Mucosa of stomach (tissue), 1 donor: ENCODE data around the gene RPS28.
"Not testable (repeated sequence)": the region's sequence is repeated elsewhere in the genome, so short reads cannot be mapped to it uniquely, and the experiment has no call there.

ENCODE experiments used
- H3K27me3 ChIP-seq: one replicate; pipeline ENCODE4 v1.7.0; 2013; ENCODE audit warnings: mild to moderate bottlenecking, low read length; ENCODE audit not compliant: control insufficient read depth, insufficient read depth
- H3K36me3 ChIP-seq: one replicate; pipeline ENCODE4 v1.7.0; 2013; ENCODE audit warnings: low read length; ENCODE audit not compliant: control insufficient read depth, insufficient read depth
- H3K4me1 ChIP-seq: one replicate; pipeline ENCODE4 v1.7.0; 2013; ENCODE audit warnings: mild to moderate bottlenecking, low read length; ENCODE audit not compliant: control insufficient read depth, insufficient read depth
- H3K4me3 ChIP-seq: one replicate; pipeline ENCODE4 v1.7.0; 2013; ENCODE audit warnings: low read length
- H3K9ac ChIP-seq: one replicate; pipeline ENCODE4 v1.7.0; 2013; ENCODE audit warnings: mild to moderate bottlenecking, low read length, moderate library complexity
- H3K9me3 ChIP-seq: one replicate; pipeline ENCODE4 v1.7.0; 2013; ENCODE audit warnings: mild to moderate bottlenecking, low read length, moderate library complexity; ENCODE audit not compliant: control insufficient read depth
- donor health status: Pancreatic carcinoma.

RPS28 gene

GRCh38 chr19:8337728-8338127 lies 16.4 kb downstream of the RPS28 start:
- Histone ChIP-seq H3K4me1 (peaks cover 24% of the 10 kb centered on the region), H3K36me3 (no peaks in the 10 kb centered on the region), H3K9me3 (no peaks in the 10 kb centered on the region), H3K9ac (no peak overlapping the region), H3K4me3 (no peak overlapping the region), H3K27me3 (peaks cover 69% of the 10 kb centered on the region)

- Histone ChIP-seq H3K27me3 (peaks cover 68% of the 10 kb centered on the region), H3K36me3 (no peaks in the 10 kb centered on the region), H3K9me3 (no peaks in the 10 kb centered on the region), H3K9ac (no peak overlapping the region), H3K4me1 (peaks cover 19% of the 10 kb centered on the region), H3K4me3 (no peak overlapping the region)
These were observed 17.5 kb downstream of the RPS28 start for GRCh38 chr19:8338835-8339234.

- Histone ChIP-seq H3K4me1 (peaks cover 9% of the 10 kb centered on the region), H3K4me3 (no peak overlapping the region), H3K36me3 (no peaks in the 10 kb centered on the region), H3K9me3 (no peaks in the 10 kb centered on the region), H3K9ac (no peak overlapping the region), H3K27me3 (peaks cover 59% of the 10 kb centered on the region)
These were observed 19.2 kb downstream of the RPS28 start for GRCh38 chr19:8340341-8341096.

GRCh38 chr19:8341504-8341903 lies 20.2 kb downstream of the RPS28 start:
- not testable (repeated sequence) for H3K4me1 ChIP-seq, H3K4me3 ChIP-seq, H3K9me3 ChIP-seq, H3K9ac ChIP-seq, H3K36me3 ChIP-seq
- peaks cover 52% of the 10 kb centered on the region for H3K27me3 ChIP-seq

GRCh38 chr19:8342316-8342683 lies 21.0 kb downstream of the RPS28 start:
- H3K4me3 ChIP-seq = no peak overlapping the region
- peaks cover 9% of the 10 kb centered on the region for H3K4me1 ChIP-seq
- no peaks in the 10 kb centered on the region for H3K36me3 ChIP-seq
- H3K9me3 ChIP-seq = no peaks in the 10 kb centered on the region
- H3K27me3 ChIP-seq = peaks cover 47% of the 10 kb centered on the region
- no peak overlapping the region for H3K9ac ChIP-seq

GRCh38 chr19:8342684-8343482 lies 21.6 kb downstream of the RPS28 start, which contains the start of gene KANK3:
TSS of gene KANK3 (minus strand) at chr19:8343262. CDS start at chr19:8337828, 5,434 bp downstream.
- peaks cover 5% of the 10 kb centered on the region for H3K4me1 ChIP-seq
- H3K9ac ChIP-seq = peak within 1 kb of the TSS; percentile 28
- no peak within 1 kb of the TSS for H3K4me3 ChIP-seq
- H3K36me3 ChIP-seq = no peaks in the 10 kb centered on the region
- peaks cover 43% of the 10 kb centered on the region for H3K27me3 ChIP-seq
- no peaks in the 10 kb centered on the region for H3K9me3 ChIP-seq

- Histone ChIP-seq H3K4me3 (no peak overlapping the region), H3K36me3 (no peaks in the 10 kb centered on the region), H3K9me3 (no peaks in the 10 kb centered on the region), H3K27me3 (peaks cover 42% of the 10 kb centered on the region), H3K4me1 (peaks cover 5% of the 10 kb centered on the region), H3K9ac (no peak overlapping the region)
These were observed 22.2 kb downstream of the RPS28 start for GRCh38 chr19:8343483-8343844.

- not testable (repeated sequence) for H3K36me3 ChIP-seq, H3K9ac ChIP-seq, H3K4me1 ChIP-seq, H3K9me3 ChIP-seq, H3K4me3 ChIP-seq, H3K27me3 ChIP-seq
These were observed 28.5 kb downstream of the RPS28 start for GRCh38 chr19:8349629-8350372.

GRCh38 chr19:8352134-8352827 lies 31.0 kb downstream of the RPS28 start:
- H3K27me3 ChIP-seq = peaks cover 4% of the 10 kb centered on the region
- peaks cover 12% of the 10 kb centered on the region for H3K4me1 ChIP-seq
- H3K9me3 ChIP-seq = no peaks in the 10 kb centered on the region
- no peaks in the 10 kb centered on the region for H3K36me3 ChIP-seq
- H3K9ac ChIP-seq = no peak overlapping the region
- no peak overlapping the region for H3K4me3 ChIP-seq

- peaks cover 12% of the 10 kb centered on the region for H3K4me1 ChIP-seq
- H3K27me3 ChIP-seq, H3K9me3 ChIP-seq, H3K36me3 ChIP-seq, H3K4me3 ChIP-seq, H3K9ac ChIP-seq: not testable (repeated sequence)
These were observed 31.5 kb downstream of the RPS28 start for GRCh38 chr19:8352845-8353244.

GRCh38 chr19:8355631-8356402 lies 34.5 kb downstream of the RPS28 start:
- Histone ChIP-seq H3K9me3 (no peaks in the 10 kb centered on the region), H3K4me1 (peaks cover 12% of the 10 kb centered on the region), H3K4me3 (no peak overlapping the region)

More at GRCh38 chr19:8355631-8356402, 34.5 kb downstream of the RPS28 start:
- Histone ChIP-seq H3K27me3 (peaks cover 4% of the 10 kb centered on the region), H3K9ac (peak overlapping the region; percentile 3), H3K36me3 (no peaks in the 10 kb centered on the region)
